ENCODE data around the gene RGP1.

RGP1 gene

GRCh38 chr9:35774907-35775635, 26.0 kb downstream of the RGP1 start:
- DNase-seq, result peak; percentile 88

GRCh38 chr9:35776018-35776417, 26.9 kb downstream of the RGP1 start:
- peak; percentile 95 for DNase-seq

- DNase-seq, result no peak
Measured at GRCh38 chr9:35778496-35778895, 29.4 kb downstream of the RGP1 start.

- peak; percentile 16 for DNase-seq
Measured at GRCh38 chr9:35781066-35781465, 32.0 kb downstream of the RGP1 start.

- DNase-seq, result no peak
Measured at GRCh38 chr9:35783418-35783817, 34.3 kb downstream of the RGP1 start.

- DNase-seq, result no peak
Measured at GRCh38 chr9:35789541-35789940, 40.5 kb downstream of the RGP1 start.

GRCh38 chr9:35790025-35790384, 40.9 kb downstream of the RGP1 start:
- DNase-seq, result no peak

GRCh38 chr9:35790385-35791296, 41.6 kb downstream of the RGP1 start:
- DNase-seq, result peak; percentile 79

GRCh38 chr9:35791297-35791921, 42.3 kb downstream of the RGP1 start, which contains the start of gene NPR2:
TSS of gene NPR2 (plus strand) at chr9:35791591. CDS start at chr9:35792409, 818 bp downstream.
- DNase-seq, result no peak

GRCh38 chr9:35792024-35792813, 43.1 kb downstream of the RGP1 start:
- DNase-seq, result no peak

- no peak for DNase-seq
Measured at GRCh38 chr9:35792826-35793225, 43.7 kb downstream of the RGP1 start.

GRCh38 chr9:35793461-35793860, 44.4 kb downstream of the RGP1 start:
- peak; percentile 14 for DNase-seq

GRCh38 chr9:35795695-35796094, 46.6 kb downstream of the RGP1 start:
- no peak for DNase-seq

- no peak for DNase-seq
Measured at GRCh38 chr9:35797311-35798109, 48.4 kb downstream of the RGP1 start.

GRCh38 chr9:35798658-35799374, 49.7 kb downstream of the RGP1 start:
- peak; percentile 8 for DNase-seq

- DNase-seq, result no peak
Measured at GRCh38 chr9:35800530-35800929, 51.4 kb downstream of the RGP1 start.

- no peak for DNase-seq
Measured at GRCh38 chr9:35801328-35802128, 52.4 kb downstream of the RGP1 start.

- DNase-seq, result no peak
Measured at GRCh38 chr9:35806101-35806500, 57.0 kb downstream of the RGP1 start.
